ENCODE measurements around the gene ZC3H14.
"Not testable (repeated sequence)": the region's sequence is repeated elsewhere in the genome, so short reads cannot be mapped to it uniquely, and the experiment has no call there.

The ZC3H14 gene

GRCh38 chr14:88519907-88520306 is 42.9 kb upstream of the ZC3H14 start:
- Histone ChIP-seq H3K36me3 (no peaks in the 10 kb centered on the region), H3K27me3 (no peaks in the 10 kb centered on the region), H3K4me3 (ENCODE audit: low read depth, low read length) (no peak overlapping the region), H3K4me1 (no peaks in the 10 kb centered on the region), H3K9me3 (no peaks in the 10 kb centered on the region)
- TF ChIP-seq CTCF (IDR thresholded peaks at IDR 0.05; ENCODE audit: low read depth, low read length): no peak
- no peak for DNase-seq

GRCh38 chr14:88521818-88522217 is 41.0 kb upstream of the ZC3H14 start:
- Histone ChIP-seq H3K36me3 (no peaks in the 10 kb centered on the region), H3K4me3 (ENCODE audit: low read depth, low read length) (no peak overlapping the region), H3K4me1 (no peaks in the 10 kb centered on the region), H3K9me3 (no peaks in the 10 kb centered on the region), H3K27me3 (no peaks in the 10 kb centered on the region)
- no peak for DNase-seq
- TF ChIP-seq CTCF (IDR thresholded peaks at IDR 0.05; ENCODE audit: low read depth, low read length): no peak

GRCh38 chr14:88522393-88522792 is 40.4 kb upstream of the ZC3H14 start:
- H3K9me3 ChIP-seq: no peaks in the 10 kb centered on the region
- no peak for TF ChIP-seq CTCF (IDR thresholded peaks at IDR 0.05; ENCODE audit: low read depth, low read length)
- no peaks in the 10 kb centered on the region for H3K27me3 ChIP-seq
- no peaks in the 10 kb centered on the region for H3K36me3 ChIP-seq
- no peak overlapping the region for H3K4me3 ChIP-seq (ENCODE audit: low read depth, low read length)
- H3K4me1 ChIP-seq: no peaks in the 10 kb centered on the region
- no peak for DNase-seq

- H3K9me3 ChIP-seq; H3K4me3 ChIP-seq (ENCODE audit: low read depth, low read length); H3K4me1 ChIP-seq; DNase-seq; H3K36me3 ChIP-seq; H3K27me3 ChIP-seq: not testable (repeated sequence)
Measured at GRCh38 chr14:88529889-88530288, 32.9 kb upstream of the ZC3H14 start.

- Histone ChIP-seq H3K27me3 (no peaks in the 10 kb centered on the region), H3K9me3 (no peaks in the 10 kb centered on the region), H3K36me3 (no peaks in the 10 kb centered on the region; the same call in 1 of the 2 replicates), H3K4me3 (ENCODE audit: low read depth, low read length) (no peak overlapping the region), H3K4me1 (no peaks in the 10 kb centered on the region)
- DNase-seq: no peak
- TF ChIP-seq CTCF (IDR thresholded peaks at IDR 0.05; ENCODE audit: low read depth, low read length): no peak
Measured at GRCh38 chr14:88533064-88533602, 29.7 kb upstream of the ZC3H14 start.

GRCh38 chr14:88535149-88535548 is 27.7 kb upstream of the ZC3H14 start:
- Histone ChIP-seq H3K36me3 (no peaks in the 10 kb centered on the region; the same call in 1 of the 2 replicates), H3K4me1 (no peaks in the 10 kb centered on the region), H3K27me3 (no peaks in the 10 kb centered on the region), H3K4me3 (ENCODE audit: low read depth, low read length) (no peak overlapping the region), H3K9me3 (no peaks in the 10 kb centered on the region)
- no peak for DNase-seq
- no peak for TF ChIP-seq CTCF (IDR thresholded peaks at IDR 0.05; ENCODE audit: low read depth, low read length)

GRCh38 chr14:88535813-88536212 is 27.0 kb upstream of the ZC3H14 start:
- no peak for TF ChIP-seq CTCF (IDR thresholded peaks at IDR 0.05; ENCODE audit: low read depth, low read length)
- H3K4me3 ChIP-seq (ENCODE audit: low read depth, low read length): no peak overlapping the region
- H3K9me3 ChIP-seq: no peaks in the 10 kb centered on the region
- no peak for DNase-seq
- no peaks in the 10 kb centered on the region; the same call in 1 of the 2 replicates for H3K36me3 ChIP-seq
- no peaks in the 10 kb centered on the region for H3K4me1 ChIP-seq
- H3K27me3 ChIP-seq: no peaks in the 10 kb centered on the region
